Fibroblast of villous mesenchyme (primary cell): Measurements from ENCODE around the gene MCTP1. TPM values are rescaled to one million over a fixed set of nuclear protein-coding genes. Genes with fewer than 3 reads are reported as not detected.
A peak's percentile ranks its signal among the peaks of the same experiment; 100 is the strongest.

Experiments used
- DNase-seq: peaks from one replicate; pipeline ENCODE4 v3.0.0-alpha.2; 2010; ENCODE audit warnings: low read depth
- H3K4me3 ChIP-seq: 2 replicates; pipeline ENCODE4 v1.5.1; 2011; ENCODE audit warnings: low read depth, mild to moderate bottlenecking, low read length
- total RNA-seq: library from RNA; depleted of rRNA; stranded (reverse); fragments of >200 nt; gene quantifications from 2 replicates; pipeline ENCODE4 v1.2.3, GENCODE V29; 2012
- TF ChIP-seq, protein P1 (sequence below): IDR thresholded peaks from 2 replicates; pipeline ENCODE4 v1.5.1; 2012; ENCODE audit warnings: low read depth, mild to moderate bottlenecking, low read length; ENCODE audit not compliant: insufficient read depth

MCTP1 gene
- total RNA-seq, 1 donor = 14.7 TPM

DNA sequence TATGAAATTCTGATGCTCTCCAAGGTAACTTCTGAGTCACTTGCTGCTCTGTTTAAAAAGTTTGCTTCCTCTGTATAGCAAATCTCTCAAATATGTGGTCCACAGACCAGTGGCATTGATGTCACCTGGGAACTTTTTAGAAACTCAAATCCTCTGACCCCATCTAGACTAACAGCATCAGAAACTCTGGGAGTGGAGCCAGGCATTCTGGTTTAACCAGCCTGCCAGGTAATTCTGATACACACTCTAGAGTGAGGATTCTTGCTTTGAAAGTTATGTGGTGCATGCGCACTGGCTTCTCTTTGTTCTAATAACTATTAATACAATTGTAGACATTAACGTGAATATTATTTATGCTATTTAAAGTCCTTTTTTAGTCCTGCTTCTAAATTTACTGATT lies 368.3 kb downstream of the MCTP1 start:
- TF ChIP-seq, protein P1, sequence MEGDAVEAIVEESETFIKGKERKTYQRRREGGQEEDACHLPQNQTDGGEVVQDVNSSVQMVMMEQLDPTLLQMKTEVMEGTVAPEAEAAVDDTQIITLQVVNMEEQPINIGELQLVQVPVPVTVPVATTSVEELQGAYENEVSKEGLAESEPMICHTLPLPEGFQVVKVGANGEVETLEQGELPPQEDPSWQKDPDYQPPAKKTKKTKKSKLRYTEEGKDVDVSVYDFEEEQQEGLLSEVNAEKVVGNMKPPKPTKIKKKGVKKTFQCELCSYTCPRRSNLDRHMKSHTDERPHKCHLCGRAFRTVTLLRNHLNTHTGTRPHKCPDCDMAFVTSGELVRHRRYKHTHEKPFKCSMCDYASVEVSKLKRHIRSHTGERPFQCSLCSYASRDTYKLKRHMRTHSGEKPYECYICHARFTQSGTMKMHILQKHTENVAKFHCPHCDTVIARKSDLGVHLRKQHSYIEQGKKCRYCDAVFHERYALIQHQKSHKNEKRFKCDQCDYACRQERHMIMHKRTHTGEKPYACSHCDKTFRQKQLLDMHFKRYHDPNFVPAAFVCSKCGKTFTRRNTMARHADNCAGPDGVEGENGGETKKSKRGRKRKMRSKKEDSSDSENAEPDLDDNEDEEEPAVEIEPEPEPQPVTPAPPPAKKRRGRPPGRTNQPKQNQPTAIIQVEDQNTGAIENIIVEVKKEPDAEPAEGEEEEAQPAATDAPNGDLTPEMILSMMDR = no peak
- H3K4me3 ChIP-seq = no peak overlapping the region
- no peak for DNase-seq

DNA sequence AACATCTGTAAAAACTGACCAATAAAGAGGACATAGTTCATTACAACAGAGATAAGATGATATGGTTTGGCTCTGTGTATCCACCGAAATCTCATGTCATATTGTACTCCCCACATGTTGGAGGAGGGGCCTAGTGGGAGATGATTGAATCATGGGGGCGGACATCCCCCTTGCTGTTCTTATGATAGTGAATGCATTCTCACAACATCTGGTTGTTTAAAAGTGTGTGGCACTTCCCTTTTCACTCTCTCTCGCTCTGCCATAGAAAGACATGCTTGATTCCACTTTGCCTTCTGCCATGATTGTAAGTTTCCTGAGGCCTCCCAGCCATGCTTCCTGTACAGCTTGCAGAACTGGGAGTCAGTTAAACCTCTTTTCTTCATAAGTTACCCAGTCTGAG lies 373.6 kb downstream of the MCTP1 start:
- TF ChIP-seq, protein P1 = no peak
- no peak overlapping the region for H3K4me3 ChIP-seq
- no peak for DNase-seq

DNA sequence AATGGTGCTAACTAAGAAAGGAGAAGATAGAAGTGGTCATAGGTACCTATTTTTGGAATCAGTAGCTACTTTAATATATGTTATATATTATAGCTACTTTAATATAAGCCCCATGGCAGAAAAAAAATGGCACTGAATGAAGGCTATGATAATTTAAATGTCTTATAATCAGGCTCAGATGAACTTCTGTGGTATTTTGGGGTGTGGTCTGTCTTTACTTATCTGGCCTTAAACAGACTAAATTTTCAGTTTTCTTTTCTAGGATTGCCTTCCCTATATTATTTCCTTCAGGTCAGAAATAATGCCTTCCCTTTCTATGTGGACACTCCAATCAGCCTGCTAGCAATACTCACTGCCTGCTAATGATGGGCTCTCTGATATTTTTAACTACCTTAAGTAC lies 374.2 kb downstream of the MCTP1 start:
- H3K4me3 ChIP-seq = no peak overlapping the region
- DNase-seq = no peak
- TF ChIP-seq, protein P1 = no peak

DNA sequence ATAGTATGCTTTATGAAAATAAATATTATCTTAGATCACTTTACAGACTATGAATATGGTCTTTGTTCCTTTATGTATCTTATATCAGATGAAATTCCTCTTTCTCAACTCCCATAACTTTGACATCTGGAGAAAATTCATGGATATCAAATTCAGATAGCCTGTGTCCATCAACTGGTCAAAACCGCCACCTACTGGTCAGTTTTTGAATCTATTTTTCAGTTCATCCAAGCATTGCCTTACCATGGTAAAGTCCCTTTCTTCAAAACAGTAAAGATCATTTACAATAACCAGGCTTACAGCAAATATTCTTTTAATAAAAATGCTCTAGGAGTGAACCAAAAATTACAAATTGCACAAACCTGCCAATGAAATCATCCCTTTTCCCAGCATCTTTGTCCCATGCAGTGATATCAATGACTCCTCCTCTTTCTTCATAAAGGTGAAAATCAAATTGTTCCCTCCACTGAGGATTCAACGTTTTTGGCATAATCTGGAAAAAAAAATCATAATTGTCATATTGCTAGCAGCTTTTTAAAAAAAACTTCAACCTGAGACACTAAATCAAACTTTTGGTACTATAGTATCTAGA lies 375.9 kb downstream of the MCTP1 start:
- TF ChIP-seq, protein P1 = peak; percentile 72
- peak; percentile 48 for DNase-seq
- no peak overlapping the region for H3K4me3 ChIP-seq

DNA sequence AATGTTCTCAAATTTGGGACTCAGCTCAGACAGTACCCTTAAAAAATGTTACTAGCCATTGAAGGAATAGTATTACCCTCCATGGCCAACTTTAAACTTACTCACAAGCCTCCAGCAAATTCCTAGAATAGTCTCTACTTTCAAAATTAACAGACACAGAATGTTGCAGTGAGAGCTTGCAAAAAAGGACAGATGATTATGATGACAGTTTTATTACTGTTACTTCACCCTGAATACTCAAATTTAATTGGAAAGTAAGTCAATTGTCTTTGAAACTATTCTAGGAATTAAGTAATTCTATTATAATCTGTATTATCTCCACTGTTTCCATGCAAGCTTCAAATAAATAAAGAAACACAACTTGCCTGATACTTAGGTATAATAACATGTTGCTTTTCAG lies 378.1 kb downstream of the MCTP1 start:
- DNase-seq = peak; percentile 7
- TF ChIP-seq, protein P1 = no peak
- H3K4me3 ChIP-seq = no peak overlapping the region

DNA sequence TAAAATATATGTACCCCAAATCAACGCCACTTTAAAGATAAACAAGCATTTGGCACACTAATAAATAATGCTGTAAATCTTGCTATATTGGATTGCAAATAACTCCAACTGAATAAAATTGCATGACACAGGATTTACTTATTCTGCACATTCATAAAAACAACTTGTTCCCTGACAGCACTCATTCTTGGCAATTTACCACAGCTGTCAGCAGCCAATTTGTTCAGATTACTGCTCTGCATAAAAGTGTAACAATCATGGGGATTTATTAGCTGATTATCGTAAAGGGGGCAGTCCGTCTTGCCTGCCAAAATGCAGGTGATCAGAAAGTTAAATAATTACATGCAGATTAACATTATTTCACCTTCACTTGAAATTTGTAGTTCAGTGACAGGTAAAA lies 381.2 kb downstream of the MCTP1 start:
- TF ChIP-seq, protein P1 = no peak
- no peak for DNase-seq
- H3K4me3 ChIP-seq = no peak overlapping the region
